GM23248 (cell line): ENCODE measurements around the gene HRC.

ENCODE experiments used
- EZH2 ChIP-seq: fragments of 200-600 bp; sonication (generic); IDR thresholded peaks from 2 replicates; pipeline ENCODE4 v1.6.1; 2018; ENCODE audit warnings: antibody characterized with exemption, mild to moderate bottlenecking; ENCODE audit not compliant: insufficient read depth, poor library complexity, severe bottlenecking
- EZH2phosphoT487 ChIP-seq: fragments of 200-600 bp; sonication (generic); IDR thresholded peaks from 2 replicates; pipeline ENCODE4 v1.6.1; 2018; ENCODE audit warnings: antibody characterized with exemption, moderate library complexity, mild to moderate bottlenecking, low read depth; ENCODE audit not compliant: insufficient read depth

- TF ChIP-seq EZH2 (no peak), EZH2phosphoT487 (no peak)
Observed at GRCh38 chr19:49119411-49120324, 35.5 kb downstream of the HRC start, which contains the start of gene PPFIA3.
